K562 (cell line): ENCODE data around the gene ILDR1. TPM values are rescaled to one million over a fixed set of nuclear protein-coding genes. Genes with fewer than 3 reads are reported as not detected.
A peak's percentile ranks its signal among the peaks of the same experiment; 100 is the strongest.

Source experiments
- ATAC-seq: fragments of 200-7000 bp; cut with Tn5 transposase; 3 replicates; pipeline ENCODE4 v1.9.1; 2020; ENCODE audit warnings: moderate library complexity
- BruUV-seq: library from RNA; stranded (reverse); fragments of 400-500 nt; replicated peaks from 2 replicates; lab custom pipeline; 2021; lab: Mats Ljungman, UMichigan
- CTCF ChIA-PET: fragments of 300-600 bp; formaldehyde crosslinking; extraction: SDS; loops from one replicate; lab custom pipeline; 2021; ENCODE audit warnings: low intra/inter-chr PET ratio; lab: Yijun Ruan, JAX
- POLR2A ChIA-PET: fragments of 300-600, 350-650 bp; sonication (Branson Sonifier 250); formaldehyde crosslinking; extraction: SDS; loops from one replicate; lab custom pipeline; 2021; ENCODE audit warnings: antibody characterized with exemption, inconsistent platforms; lab: Yijun Ruan, JAX
- DNase-seq, 4 experiments: peaks; one replicate each; pipeline versions ENCODE4 v3.0.0 to v3.0.0-alpha.2; 2011 to 2018; ENCODE audit warnings: low spot score in 3 of 4, mixed read lengths in 3 of 4; ENCODE audit errors: extremely low read depth in 1 of 4
- FAIRE-seq: peaks from 2 replicates; lab custom pipeline; 2011; peaks lifted over from hg19 to GRCh38; lab: Jason Lieb, UNC
- H2AFZ ChIP-seq: 2 replicates; pipeline ENCODE4 v1.6.0; 2011; ENCODE audit warnings: low read depth, low read length, control low read depth, inconsistent platforms
- H3K27ac ChIP-seq: fragments of 200-600 bp; 3 replicates; pipeline ENCODE4 v1.8.0; 2011; ENCODE audit warnings: low read depth, mild to moderate bottlenecking, control low read depth, inconsistent platforms, low read length, moderate library complexity, mixed read lengths; ENCODE audit errors: extremely low read depth
- H3K27me3 ChIP-seq, 2 experiments: fragments of 300-600 bp in 1 of 2; 2 replicates in 1 of 2; 3 replicates in 1 of 2; pipeline versions ENCODE4 v1.6.0 to v1.8.0; 2011; ENCODE audit warnings: inconsistent platforms in 2 of 2, low read length in 2 of 2, mild to moderate bottlenecking in 1 of 2, mixed read lengths in 1 of 2, moderate library complexity in 1 of 2; ENCODE audit not compliant: control insufficient read depth in 2 of 2, insufficient read depth in 2 of 2
- H3K36me3 ChIP-seq: fragments of 300-600 bp; 3 replicates; pipeline ENCODE4 v1.8.0; 2011; ENCODE audit warnings: mild to moderate bottlenecking, low read length, inconsistent platforms; ENCODE audit not compliant: control insufficient read depth, insufficient read depth
- H3K4me1 ChIP-seq, 2 experiments: fragments of 200-600 bp in 1 of 2; replicated peaks in 1 of 2; 2 replicates in 1 of 2; 3 replicates in 1 of 2; pipeline versions ENCODE4 v1.5.1 to v1.8.0; 2011; ENCODE audit warnings: inconsistent platforms in 2 of 2, low read length in 2 of 2, mild to moderate bottlenecking in 1 of 2, mixed read lengths in 1 of 2, moderate library complexity in 1 of 2; ENCODE audit not compliant: control insufficient read depth in 2 of 2, insufficient read depth in 2 of 2
- H3K4me2 ChIP-seq: 2 replicates; pipeline ENCODE4 v1.6.1; 2011; ENCODE audit warnings: low read length, control low read depth, inconsistent platforms, mixed read lengths; ENCODE audit not compliant: insufficient read depth
- H3K4me3 ChIP-seq: fragments of 200-600 bp; sonication (generic), shearing (Covaris generic); 2 replicates; pipeline ENCODE4 v1.5.1; 2016; ENCODE audit warnings: control low read depth, inconsistent platforms
- H3K79me2 ChIP-seq: fragments of 200-600 bp; 3 replicates; pipeline ENCODE4 v1.8.0; 2011; ENCODE audit warnings: low read length, inconsistent platforms; ENCODE audit not compliant: control insufficient read depth, insufficient read depth
- H3K9ac ChIP-seq, 2 experiments: 2 replicates each; pipeline versions ENCODE4 v1.6.0 to v1.6.1; 2011; ENCODE audit warnings: low read depth in 2 of 2, low read length in 2 of 2, control low read depth in 1 of 2, inconsistent platforms in 1 of 2, mild to moderate bottlenecking in 1 of 2, mixed read lengths in 1 of 2; ENCODE audit not compliant: insufficient read depth in 1 of 2
- H3K9me1 ChIP-seq: one replicate; pipeline ENCODE4 v1.6.0; 2011; ENCODE audit warnings: inconsistent platforms, mild to moderate bottlenecking, low read length, moderate library complexity; ENCODE audit not compliant: control insufficient read depth, insufficient read depth
- H3K9me3 ChIP-seq: replicated peaks from 2 replicates; pipeline ENCODE4 v1.5.1; 2011; ENCODE audit warnings: low read depth, low read length, inconsistent platforms; ENCODE audit not compliant: control insufficient read depth, insufficient read depth
- H4K20me1 ChIP-seq: replicated peaks from 2 replicates; pipeline ENCODE4 v1.6.1; 2011; ENCODE audit warnings: low read length, inconsistent platforms, mixed read lengths; ENCODE audit not compliant: control insufficient read depth, insufficient read depth
- RAD21 ChIP-seq, 2 experiments: fragments of 250-450 bp in 1 of 2; fragments of 450-650 bp in 1 of 2; sonication (Bioruptor Pico) in 1 of 2; formaldehyde crosslinking in 1 of 2; IDR thresholded peaks in 1 of 2; conservative IDR thresholded peaks in 1 of 2; 2 replicates each; pipeline versions ENCODE4 v1.4.0 to v1.8.0; 2020 to 2022; ENCODE audit warnings: mild to moderate bottlenecking in 2 of 2, moderate library complexity in 1 of 2
- in situ Hi-C: fragments of 300-500 bp; cut with MboI; formaldehyde crosslinking; loops from 4 replicates; pipeline ENCODE4 v1.15.0; 2018; ENCODE audit warnings: inconsistent platforms, mixed read lengths
- intact Hi-C: fragments of 100-400 bp; cut with micrococcal nuclease; formaldehyde crosslinking; loops from 2 replicates; pipeline ENCODE4 v1.14.2; 2022
- polyA plus RNA-seq, 8 experiments: library from polyadenylated mRNA; depleted of rRNA in 4 of 8; stranded (reverse) in 5 of 8; unstranded in 3 of 8; fragments of >200 nt; fragmentation: Nextera tagmentation in 2 of 8; fragmentation: Illumina TruSeq in 1 of 8; extraction: Ambion mirVana in 2 of 8; extraction: Trizol in 1 of 8; gene quantifications; 2 replicates each; pipeline versions ENCODE4 v1.2.1 to v1.2.3, GENCODE V29; 2011 to 2014; ENCODE audit warnings: inconsistent platforms in 1 of 8, missing spikeins in 1 of 8
- total RNA-seq, 7 experiments: library from RNA; depleted of rRNA in 6 of 7; stranded (reverse); fragments of >200 nt in 6 of 7; fragmentation: Illumina TruSeq in 2 of 7; extraction: Trizol in 2 of 7; gene quantifications; 2 replicates each; pipeline versions ENCODE4 v1.2.1 to v1.2.3, GENCODE V29; 2011 to 2021; ENCODE audit warnings: low replicate concordance in 1 of 7
- TF ChIP-seq, protein P1 (sequence below), 2 experiments: IDR thresholded peaks; 2 replicates each; pipeline ENCODE4 v1.6.1; 2011; ENCODE audit warnings: borderline replicate concordance in 1 of 2, control low read depth in 1 of 2, low read depth in 1 of 2, low read length in 1 of 2, mild to moderate bottlenecking in 1 of 2, mixed read lengths in 1 of 2, moderate library complexity in 1 of 2; ENCODE audit not compliant: insufficient read depth in 1 of 2, insufficient read length in 1 of 2, poor library complexity in 1 of 2, severe bottlenecking in 1 of 2; ENCODE audit errors: extremely low read depth in 1 of 2
- TF ChIP-seq, protein P2 (sequence below), 3 experiments: IDR thresholded peaks in 2 of 3; conservative IDR thresholded peaks in 1 of 3; 2 replicates each; pipeline ENCODE4 v1.5.1; 2011 to 2012; ENCODE audit warnings: low read length in 3 of 3, mild to moderate bottlenecking in 3 of 3, control low read depth in 2 of 3, improper control_type of control experiment in 1 of 3, inconsistent platforms in 1 of 3, low read depth in 1 of 3, mixed read lengths in 1 of 3, moderate library complexity in 1 of 3; ENCODE audit not compliant: insufficient read depth in 2 of 3

The ILDR1 gene
- total and polyA plus RNA-seq, 9 of the 15 experiments (the other 6 are each of a cell fraction or from before 2014, with no cell fraction given) = 0.04 TPM; not detected in 8

DNA sequence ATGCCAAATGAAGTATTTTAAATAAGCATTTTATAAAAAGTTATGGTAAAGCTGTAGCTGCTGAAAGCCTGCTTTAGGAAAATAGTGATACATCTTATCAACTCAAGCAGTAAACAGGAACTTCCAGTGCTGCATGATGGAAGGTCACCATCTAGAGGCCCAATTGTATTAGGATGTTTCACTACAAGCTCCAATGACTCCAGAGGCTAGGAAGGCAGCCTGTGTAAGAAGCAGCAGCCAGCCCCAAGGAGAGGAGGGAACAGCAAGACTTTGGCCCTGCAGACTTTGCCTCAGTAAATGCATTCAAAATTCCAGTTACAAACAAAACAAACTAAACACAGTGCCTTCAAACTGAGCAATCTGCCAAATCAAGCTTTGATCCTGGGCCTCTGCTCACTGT lies 32.1 kb downstream of the ILDR1 start:
- H3K4me2 ChIP-seq = no peak overlapping the region
- TF ChIP-seq, protein P1, sequence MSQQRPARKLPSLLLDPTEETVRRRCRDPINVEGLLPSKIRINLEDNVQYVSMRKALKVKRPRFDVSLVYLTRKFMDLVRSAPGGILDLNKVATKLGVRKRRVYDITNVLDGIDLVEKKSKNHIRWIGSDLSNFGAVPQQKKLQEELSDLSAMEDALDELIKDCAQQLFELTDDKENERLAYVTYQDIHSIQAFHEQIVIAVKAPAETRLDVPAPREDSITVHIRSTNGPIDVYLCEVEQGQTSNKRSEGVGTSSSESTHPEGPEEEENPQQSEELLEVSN (IDR thresholded peaks at IDR 0.05; ENCODE audit: borderline replicate concordance in 1 of 2, extremely low read depth in 1 of 2, insufficient read depth in 1 of 2, insufficient read length in 1 of 2, low read depth in 1 of 2, low read length in 1 of 2, poor library complexity in 1 of 2, severe bottlenecking in 1 of 2) = no peak
- TF ChIP-seq RAD21 (CRISPR knock-in tag; conservative IDR thresholded peaks at IDR 0.05 in 1 of 2, IDR thresholded peaks at IDR 0.05 in 1 of 2) = peak; percentile 40 to 47; a peak in 3 of 4 replicates
- TF ChIP-seq, protein P2, sequence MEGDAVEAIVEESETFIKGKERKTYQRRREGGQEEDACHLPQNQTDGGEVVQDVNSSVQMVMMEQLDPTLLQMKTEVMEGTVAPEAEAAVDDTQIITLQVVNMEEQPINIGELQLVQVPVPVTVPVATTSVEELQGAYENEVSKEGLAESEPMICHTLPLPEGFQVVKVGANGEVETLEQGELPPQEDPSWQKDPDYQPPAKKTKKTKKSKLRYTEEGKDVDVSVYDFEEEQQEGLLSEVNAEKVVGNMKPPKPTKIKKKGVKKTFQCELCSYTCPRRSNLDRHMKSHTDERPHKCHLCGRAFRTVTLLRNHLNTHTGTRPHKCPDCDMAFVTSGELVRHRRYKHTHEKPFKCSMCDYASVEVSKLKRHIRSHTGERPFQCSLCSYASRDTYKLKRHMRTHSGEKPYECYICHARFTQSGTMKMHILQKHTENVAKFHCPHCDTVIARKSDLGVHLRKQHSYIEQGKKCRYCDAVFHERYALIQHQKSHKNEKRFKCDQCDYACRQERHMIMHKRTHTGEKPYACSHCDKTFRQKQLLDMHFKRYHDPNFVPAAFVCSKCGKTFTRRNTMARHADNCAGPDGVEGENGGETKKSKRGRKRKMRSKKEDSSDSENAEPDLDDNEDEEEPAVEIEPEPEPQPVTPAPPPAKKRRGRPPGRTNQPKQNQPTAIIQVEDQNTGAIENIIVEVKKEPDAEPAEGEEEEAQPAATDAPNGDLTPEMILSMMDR (IDR thresholded peaks at IDR 0.05 in 2 of 3, conservative IDR thresholded peaks at IDR 0.05 in 1 of 3; ENCODE audit: insufficient read depth in 2 of 3, low read depth in 1 of 3, low read length in 3 of 3) = peak in 1 of 3 experiments; percentile 38; a peak in 2 of 6 replicates
- in situ Hi-C loops (no loop called here), intact Hi-C loops (loop anchor here (5.0 to 10.0 kb wide), 3 partner anchors 105 to 443 kb away; partner anchors contain the start of gene POLQ)
- no TSS peak for BruUV-seq
- H3K4me1 ChIP-seq = peaks cover 0 to 5% of the 10 kb centered on the region in 2 experiments; a peak in 1 of 5 replicates
- no peak for ATAC-seq
- no peak for DNase-seq
- H3K27ac ChIP-seq = no peak overlapping the region
- H3K9me1 ChIP-seq = no peaks in the 10 kb centered on the region
- H3K36me3 ChIP-seq = no peaks in the 10 kb centered on the region
- H3K4me3 ChIP-seq = no peak overlapping the region
- H3K9ac ChIP-seq = no peak overlapping the region
- CTCF ChIA-PET = interaction anchor here (0.7 kb wide), 1 partner anchor 444 kb away, joined by 3 read pairs; no protein-coding TSS in a partner anchor
- no peak for FAIRE-seq
- H4K20me1 ChIP-seq = no peaks in the 10 kb centered on the region
- H3K79me2 ChIP-seq = no peaks in the 10 kb centered on the region
- H3K27me3 ChIP-seq = no peaks in the 10 kb centered on the region; a peak in 1 of 5 replicates
- POLR2A ChIA-PET = interaction anchor here (0.9 to 1.2 kb wide), 2 partner anchors 9 to 11 kb away, joined by 3 read pairs; no protein-coding TSS in a partner anchor
- H3K9me3 ChIP-seq = no peaks in the 10 kb centered on the region
- H2AFZ ChIP-seq = no peak overlapping the region
